HG03175 (cell line): ENCODE results near the gene FNBP1.

Source experiments
- ATAC-seq: cut with Tn5 transposase; IDR thresholded peaks from one replicate; pipeline ENCODE4 v1.9.1; 2021; ENCODE audit warnings: mild to moderate bottlenecking, moderate library complexity; ENCODE audit not compliant: unreplicated experiment

FNBP1 gene

DNA sequence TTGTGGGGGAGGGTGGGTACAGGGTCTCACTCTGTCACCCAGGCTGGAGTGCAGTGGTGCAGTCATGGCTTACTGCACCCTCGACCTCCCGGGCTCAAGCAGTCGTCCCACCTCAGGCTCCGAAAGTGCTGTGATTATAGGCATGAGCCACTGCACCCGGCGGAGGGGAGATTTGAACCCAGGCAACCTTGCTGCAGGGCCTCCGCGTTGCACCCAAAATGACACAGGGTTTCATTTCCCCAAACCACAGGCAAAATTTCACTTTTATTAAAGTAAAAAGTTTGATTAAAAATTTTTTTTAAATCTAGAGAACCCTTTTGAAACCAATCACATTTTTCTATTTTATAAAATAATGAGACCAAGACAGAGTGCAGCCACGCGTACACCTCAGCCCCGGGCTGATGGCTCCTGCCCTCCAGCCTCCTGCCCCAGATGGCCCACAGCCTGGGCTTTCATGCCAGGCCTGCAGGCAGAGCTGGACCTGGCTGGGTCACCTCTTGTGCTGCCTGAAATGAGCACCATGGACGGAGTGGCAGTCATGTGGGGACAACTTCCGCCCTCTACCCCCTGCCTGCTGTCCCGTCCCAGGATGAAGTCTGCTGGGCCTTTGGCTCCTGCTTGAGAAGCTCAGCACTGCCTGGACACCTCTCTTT is 177.2 kb downstream of the FNBP1 start:
- ATAC-seq, result no peak

DNA sequence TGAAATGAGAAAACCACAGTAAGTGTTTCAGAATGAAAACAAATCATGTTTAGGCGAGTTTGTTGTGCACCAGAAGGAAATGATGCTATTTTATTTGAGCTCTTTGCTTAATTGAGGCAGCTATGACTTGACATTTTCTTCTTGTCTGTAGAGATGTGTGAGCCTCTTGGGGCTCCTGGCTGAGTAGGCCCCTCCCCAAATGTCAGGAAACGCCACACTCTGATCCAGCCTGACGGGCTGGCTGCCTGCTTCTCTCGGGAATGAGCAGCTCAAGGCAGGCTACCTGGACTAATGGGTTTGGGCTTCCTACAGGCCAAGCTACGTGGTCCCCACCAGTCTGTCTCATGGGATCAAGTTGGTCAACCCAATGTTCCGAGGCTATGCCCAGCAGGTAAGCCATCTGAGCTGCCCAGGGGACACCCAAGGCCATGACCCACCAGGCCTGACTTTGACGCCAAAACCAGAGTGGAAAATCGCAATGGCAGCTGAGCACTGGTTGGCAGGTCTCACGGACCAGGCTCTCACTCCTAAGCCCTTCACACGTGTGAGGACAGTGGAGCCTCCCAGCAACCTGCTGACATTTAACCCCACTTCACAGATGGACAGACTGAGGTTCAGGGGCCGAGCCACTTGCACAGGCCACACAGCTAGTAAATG is 177.9 kb downstream of the FNBP1 start:
- ATAC-seq, result no peak

DNA sequence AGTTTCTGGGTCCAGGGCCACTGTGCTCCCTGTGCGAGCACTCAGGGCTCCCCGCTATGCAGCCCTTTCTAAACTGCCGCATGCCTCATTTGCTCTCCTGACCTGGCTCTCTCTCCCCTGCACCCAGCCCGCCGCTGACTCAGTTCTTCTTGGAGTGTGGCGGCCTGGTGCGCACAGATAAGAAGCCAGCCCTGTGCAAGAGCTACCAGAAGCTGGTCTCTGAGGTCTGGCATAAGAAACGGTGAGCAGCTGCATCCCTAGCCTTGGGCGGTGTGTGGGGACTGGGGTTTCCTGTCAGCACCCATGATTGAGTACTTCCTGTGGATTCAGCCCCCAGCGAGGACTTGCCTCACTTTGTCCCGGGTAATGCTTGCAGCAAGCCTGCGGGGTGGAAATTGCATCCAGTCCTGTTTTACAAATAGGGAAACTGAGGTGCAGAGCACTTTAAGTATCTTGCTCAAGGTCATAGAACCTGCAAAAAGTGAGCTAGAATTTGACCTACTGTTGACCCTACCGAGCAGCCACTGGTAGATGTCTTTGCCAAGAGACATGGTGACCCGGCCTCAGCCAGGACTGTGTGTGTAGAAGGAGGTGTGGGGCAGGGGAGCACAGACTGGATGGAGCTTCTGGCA is 179.8 kb downstream of the FNBP1 start:
- ATAC-seq, result no peak

DNA sequence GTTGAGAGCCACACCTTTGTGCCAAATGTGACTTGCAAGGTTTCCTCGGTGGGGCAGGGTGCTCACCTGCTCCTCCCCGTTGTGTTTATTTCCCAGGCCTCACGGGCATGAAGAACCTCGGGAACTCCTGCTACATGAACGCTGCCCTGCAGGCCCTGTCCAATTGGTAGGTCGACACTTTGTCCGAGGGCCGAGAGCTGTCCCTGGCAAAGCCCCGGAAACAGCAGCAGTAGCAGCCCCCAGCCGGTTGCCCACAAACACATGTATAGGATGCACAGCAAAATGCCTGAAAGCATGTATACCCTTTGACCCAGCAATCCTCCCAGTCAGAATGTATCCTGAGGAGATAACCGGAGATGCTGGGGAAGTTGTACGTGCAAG is 181.6 kb downstream of the FNBP1 start:
- ATAC-seq, result no peak

DNA sequence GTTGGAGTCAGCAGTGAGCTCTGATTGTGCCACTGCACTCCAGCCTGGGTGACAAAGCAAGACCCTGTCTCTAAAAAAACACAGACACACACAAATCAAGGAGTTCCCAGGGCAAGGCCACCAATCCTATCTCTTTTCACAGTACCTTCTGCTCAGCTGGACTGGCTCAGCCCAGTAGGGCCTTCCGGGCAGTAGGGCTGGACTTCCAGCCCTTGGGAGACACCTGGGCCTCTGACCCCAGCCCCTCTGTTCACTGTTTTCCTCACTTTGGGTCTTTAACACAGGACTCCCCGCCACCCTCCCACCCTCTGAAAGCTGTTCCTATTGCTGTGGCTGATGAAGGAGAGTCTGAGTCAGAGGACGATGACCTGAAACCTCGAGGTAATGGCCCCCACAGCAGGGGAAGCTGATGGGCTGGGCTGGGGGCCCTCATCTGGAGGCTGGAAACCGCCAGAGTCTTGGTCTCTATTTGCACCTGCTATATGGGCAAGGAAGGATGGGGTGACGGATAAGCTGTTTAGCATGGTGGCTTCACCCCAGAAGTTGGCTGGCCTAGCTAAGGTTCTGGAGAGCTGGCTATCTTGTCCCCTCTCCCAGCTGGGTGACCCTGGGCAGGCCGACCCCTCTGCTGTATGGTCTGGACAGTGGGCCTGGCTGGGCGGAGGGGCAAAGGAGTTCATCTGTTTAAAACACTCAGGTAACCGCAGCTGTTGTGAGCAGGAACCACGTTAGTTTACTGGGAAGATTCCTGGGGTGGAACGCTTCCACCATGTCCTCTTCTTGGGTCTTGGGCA is 182.1 kb downstream of the FNBP1 start:
- no peak for ATAC-seq

DNA sequence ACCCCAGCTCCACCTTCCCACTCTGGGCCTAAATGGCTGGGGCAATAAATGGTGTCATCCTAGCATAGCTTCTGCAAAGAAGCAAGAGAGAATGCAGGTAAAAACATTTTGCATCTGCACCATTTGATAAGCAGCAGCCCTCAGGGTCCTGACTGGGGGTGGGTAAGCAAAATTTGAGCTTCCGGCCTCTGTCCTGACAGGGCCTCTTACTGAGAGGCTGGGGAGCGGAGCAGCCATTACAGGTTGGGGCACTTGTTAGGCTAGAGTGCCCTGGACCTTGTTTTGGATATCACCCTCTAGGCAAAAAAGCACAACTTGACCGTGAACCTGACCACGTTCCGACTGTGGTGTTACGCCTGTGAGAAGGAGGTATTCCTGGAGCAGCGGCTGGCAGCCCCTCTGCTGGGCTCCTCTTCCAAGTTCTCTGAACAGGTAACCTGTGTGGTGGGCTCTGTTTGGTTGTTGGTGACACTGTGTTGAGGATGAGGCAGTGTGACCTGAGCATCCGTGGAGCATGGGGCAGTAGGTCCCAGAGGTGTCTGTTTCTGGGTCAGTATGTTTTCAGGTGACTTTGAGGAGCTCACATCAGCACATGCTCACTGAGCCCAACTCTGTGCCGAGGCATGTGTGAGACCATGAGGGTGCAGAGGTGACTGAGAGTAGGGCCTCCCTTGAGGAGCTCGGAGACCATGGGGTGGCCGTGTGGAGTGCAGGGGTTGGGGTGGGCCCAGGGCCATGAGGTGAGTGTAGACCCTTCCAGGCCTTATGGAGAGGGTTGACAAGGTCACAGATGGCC is 184.6 kb downstream of the FNBP1 start:
- no peak for ATAC-seq

DNA sequence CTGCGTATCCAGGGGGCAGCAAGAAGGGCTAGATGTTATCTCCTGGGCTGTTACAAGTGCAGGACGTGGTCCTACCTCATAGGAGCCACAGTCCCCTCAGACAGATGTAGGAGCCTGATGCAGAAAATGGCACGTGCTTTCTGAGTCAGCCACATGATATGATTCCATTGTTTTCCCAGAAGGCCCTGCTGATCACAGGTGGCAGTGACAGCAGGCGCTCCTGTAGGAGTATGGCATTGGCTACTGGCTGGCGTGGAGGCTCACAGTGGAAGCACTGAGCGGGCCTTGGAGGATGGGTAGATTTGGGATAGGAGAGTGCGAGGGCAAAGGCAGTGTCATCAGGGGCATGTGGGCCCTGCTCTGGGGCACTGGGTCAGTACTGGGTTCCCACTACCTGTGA is 185.8 kb downstream of the FNBP1 start:
- no peak for ATAC-seq

DNA sequence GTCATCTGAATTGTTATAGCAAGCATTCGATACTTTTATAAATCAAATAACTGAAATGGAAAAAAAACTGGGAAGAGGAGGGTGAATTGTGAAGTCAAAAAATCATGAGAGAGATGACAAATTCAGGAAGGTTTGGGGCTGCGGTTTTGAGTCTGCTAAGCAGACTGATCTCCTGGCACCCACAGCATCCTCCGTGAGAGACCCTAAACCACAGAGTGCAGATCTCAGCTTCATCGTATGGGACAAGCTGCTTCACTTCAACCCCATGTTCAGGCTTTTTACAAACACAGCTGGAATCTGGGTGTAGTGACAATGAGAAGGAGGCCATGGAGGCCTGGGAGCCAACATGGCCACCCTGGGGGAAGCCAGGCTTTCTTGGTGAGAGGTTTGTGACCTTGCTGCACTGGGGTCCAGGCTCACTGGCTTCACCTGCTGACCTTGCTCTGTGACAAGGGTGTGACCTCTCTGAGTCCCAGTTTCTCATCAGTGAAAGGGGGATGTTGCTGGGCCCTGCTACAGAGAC is 188.3 kb downstream of the FNBP1 start:
- ATAC-seq, result no peak

DNA sequence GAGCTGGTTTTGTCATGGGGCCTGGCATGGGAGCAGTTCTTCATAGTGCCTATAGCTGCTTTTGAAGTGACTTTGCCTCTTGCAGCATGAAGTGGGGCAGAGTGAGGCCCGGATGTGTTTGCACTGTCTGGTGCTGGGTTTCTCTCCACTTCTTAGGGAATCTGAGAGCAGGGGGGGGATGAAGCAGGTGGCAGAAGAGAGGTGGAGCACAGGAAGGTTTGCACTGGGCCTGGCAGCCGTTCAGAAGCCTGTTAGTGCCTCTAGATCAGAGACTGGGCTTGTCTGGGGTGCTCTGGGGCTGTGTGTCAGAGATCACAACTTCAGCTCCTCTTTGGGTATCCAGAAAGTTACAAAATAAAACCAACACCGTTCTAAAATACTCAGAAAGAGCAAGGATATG is 189.4 kb downstream of the FNBP1 start:
- no peak for ATAC-seq

DNA sequence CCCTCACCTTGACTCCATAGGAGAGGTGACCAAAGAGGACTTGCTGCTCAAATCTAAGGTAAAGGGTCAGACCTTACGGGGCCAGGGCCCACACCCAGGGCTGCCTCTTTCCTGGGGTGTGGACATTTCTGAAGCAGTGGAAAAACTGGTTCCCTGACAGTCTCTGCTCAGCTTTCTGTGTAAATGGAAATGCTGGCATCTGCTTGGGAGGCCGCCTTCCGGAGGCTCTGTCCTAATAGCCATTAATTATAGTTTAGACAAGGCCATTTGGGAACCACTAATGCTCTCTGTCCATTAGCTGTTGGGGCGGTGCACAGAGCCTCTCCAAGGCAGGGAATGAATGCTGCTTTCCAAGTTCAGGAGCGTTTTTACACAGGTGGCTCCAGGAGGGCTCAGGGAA is 190.4 kb downstream of the FNBP1 start:
- ATAC-seq, result no peak

DNA sequence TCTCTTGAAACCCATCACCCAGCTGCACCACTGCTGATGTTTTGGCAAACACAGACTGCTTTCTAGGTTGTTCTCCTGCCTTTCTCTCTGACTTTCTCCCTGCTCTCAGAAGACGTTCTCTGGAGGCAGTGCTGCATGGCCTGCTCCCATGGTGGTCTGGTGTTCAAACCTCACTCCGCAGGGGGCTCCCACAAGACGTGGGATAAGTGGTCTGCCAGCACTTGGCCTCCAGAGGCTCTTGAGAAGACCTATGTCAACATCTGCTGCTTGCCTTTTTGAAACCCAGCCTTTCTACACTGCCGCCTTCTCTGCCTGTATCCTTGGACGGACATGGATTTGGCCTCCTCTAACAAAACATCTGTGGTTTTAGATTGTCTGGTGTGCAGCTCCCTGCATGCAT is 191.2 kb downstream of the FNBP1 start:
- no peak for ATAC-seq

DNA sequence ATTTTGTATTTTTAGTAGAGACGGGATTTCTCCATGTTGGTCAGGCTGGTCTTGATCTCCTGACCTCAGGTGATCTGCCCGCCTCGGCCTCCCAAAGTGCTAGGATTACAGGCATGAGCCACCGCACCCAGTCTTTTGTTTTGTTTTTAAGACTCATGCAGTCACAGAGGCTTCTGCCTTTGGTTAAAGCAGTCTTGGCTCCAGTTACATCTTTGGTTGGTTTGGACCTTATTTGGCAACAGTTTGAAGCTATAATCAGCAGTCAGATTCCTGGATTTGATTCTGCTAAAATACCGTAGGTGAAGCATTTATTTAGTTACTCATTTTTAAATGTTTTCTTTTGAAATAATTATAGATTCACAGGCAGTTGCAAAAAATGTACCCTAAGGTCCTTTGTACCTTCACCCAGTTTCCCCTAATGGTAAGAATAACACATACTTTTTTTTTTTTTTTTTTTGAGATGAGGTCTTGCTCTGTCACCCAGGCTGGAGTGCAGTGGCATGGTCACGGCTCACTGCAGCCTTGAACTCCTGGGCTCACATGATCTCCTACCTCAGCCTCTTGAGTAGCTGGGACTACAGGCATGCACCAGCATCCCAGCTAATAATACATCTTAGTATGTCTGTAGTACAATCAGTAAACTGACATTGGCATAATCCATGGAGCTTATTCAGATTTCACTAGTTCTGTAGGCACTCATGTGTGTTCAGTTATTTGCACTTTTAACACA is 192.0 kb downstream of the FNBP1 start:
- no peak for ATAC-seq

DNA sequence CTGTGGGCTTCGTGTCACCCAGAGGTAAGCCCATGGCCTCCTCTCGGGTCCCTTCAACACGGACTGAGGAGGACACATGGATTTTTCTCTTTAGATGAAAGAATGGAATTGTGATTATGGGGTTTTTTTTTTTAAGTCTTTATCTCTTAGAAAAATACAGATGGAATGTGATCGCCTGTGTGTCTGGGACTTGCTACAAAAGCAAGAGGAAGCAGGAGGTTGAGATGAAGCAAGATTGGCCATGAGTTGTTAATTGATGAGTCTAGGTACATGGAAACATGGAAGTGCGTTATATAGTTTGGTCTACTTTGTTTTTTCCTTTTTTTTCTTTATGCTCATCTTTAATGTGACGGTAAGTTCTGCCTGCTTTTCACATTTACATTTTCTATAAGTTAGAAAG is 193.1 kb downstream of the FNBP1 start:
- no peak for ATAC-seq

DNA sequence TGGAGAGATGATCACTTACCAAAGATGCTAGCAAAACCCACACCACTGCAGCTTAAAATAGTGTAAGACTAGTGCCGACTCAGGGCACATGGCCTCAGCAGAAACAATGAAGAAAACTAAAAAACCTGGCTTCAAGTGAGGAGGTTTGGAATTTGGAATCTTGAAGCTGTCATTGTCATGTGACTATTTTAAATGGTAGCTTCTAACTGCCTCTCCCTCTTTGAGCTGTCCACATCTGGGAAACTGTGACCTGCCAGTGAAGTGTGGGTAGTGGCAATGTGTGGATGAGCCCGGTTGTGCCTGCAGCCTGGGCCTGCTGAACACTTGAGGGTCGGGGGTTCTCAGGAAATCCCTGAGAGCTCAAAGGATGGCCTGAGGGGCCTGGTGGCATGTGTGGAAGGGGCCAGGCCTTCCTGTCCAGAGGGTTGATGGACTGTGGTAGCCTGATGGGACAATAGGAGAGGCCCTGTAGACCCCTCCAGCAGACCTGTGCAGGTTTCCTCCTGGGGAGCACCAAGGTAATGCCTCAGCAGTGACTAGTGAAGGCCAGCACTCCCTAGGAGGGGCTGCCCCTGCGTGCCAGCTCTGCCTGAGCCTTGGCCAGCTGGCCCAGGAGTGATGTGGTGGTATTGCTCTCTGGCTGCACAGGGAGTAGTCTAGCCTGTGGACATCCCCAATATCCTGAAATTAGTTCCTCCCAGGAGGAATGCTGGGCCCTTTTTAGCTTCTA is 194.1 kb downstream of the FNBP1 start:
- ATAC-seq, result no peak

DNA sequence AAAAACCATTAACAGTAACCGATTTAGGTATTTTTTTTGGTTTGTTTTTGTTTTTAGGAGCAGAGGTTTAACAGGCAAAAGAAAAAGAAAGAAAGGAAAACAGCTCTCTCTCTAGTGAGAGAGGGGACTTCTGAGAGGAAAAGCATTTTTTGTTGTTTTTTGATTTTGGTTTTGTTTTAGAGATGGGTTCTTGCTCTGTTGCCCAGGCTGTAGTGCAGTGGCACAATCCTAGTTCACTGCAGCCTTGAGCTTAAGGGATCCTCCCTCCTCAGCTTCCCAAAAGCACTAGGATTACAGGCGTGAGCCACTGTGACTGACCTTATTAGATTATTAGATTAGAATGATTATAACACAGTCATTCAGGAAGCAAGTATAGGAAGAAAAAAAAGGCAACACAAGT is 197.6 kb downstream of the FNBP1 start:
- ATAC-seq, result no peak

DNA sequence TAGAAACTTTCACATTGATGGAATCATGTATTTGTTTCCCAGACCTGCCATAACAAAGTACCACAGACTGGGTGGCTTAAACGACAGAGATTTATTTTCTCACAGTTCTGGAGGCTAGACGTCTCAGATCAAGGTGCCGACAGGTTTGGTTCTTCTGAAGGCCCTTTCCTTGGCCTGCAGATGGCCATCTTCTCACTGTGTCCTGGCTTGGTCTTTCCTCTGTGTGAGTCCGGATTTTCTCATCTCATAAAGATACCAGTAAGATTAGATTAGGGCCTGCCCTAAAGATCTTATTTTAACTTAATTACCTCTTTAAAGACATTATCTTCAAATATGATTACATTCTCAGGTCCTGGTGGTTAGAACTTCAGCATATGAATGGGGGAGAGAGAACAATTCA is 201.9 kb downstream of the FNBP1 start:
- no peak for ATAC-seq

DNA sequence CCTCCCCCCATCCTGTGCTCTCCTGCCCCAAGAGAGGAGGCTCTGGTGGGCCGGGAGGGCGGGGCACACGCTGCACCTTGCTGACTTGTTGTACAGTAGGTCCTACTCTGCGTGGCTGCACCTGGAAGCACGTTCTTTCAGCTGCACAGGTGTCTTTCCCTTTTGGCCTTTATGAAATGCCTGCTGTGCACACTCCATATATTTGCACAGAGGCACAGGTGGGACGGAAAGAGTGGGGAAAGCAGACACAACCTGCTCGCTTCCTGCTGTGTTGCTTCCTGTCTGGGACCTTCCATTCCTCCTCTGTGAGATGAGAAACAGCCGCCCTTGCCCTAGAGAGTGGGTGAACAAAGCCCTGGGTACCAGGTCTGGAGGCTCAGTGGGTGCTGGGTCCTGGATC is 203.0 kb downstream of the FNBP1 start:
- ATAC-seq, result no peak

DNA sequence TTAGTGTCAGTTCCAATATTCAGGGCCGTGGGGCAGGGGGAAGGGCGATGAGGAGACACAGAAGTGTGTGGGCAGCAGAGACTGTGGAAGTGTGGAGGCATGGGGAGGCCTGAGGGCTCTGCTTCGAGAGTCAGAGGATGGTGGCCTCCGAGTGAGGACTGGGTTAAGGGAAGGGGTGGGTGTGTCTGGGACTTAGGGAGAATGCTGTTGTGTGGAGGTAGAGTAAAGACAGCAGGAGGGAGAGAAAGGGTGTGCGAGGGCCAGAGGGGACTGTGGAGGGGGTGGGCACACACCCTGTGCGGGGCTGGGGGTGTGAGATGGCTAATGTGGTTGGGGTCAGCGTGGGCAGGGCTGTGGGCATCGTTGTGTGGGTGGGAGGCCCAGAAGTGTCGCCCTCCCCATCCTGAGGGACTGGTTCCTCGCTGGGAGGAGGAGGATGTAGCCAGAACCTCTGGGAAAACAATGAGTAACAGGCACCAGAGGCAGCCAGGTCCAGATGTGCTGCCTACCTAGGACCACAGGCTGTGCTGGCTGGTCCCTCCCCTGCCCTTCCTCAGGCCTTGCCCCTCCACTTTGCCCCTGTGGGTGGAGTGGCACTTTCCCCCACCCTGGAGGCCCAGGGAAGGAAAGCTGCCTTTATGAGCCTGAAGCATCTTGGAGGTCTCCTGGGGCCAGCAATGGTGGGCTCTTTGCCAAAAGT is 203.5 kb downstream of the FNBP1 start:
- ATAC-seq, result no peak
